HepG2 (cell line): ENCODE measurements around the gene GRHL3. TPM values are rescaled to one million over a fixed set of nuclear protein-coding genes. Genes with fewer than 3 reads are reported as not detected.

ENCODE experiments used
- ATAC-seq: fragments of 200-7000 bp; cut with Tn5 transposase; 3 replicates; pipeline ENCODE4 v1.9.1; 2020; ENCODE audit warnings: mild to moderate bottlenecking, moderate library complexity
- BruUV-seq: library from RNA; stranded (reverse); fragments of 400-500 nt; replicated peaks from 2 replicates; lab custom pipeline; 2021; lab: Mats Ljungman, UMichigan
- CTCF ChIA-PET: fragments of 300-600 bp; formaldehyde crosslinking; extraction: SDS; loops from one replicate; lab custom pipeline; 2021; ENCODE audit warnings: low total read pairs, inconsistent platforms, low intra/inter-chr PET ratio; lab: Yijun Ruan, JAX
- POLR2A ChIA-PET: fragments of 350-600 bp; sonication (Branson Sonifier 250); formaldehyde crosslinking; loops from one replicate; lab custom pipeline; 2020; ENCODE audit warnings: antibody characterized with exemption, inconsistent platforms; lab: Yijun Ruan, JAX
- DNase-seq: peaks from one replicate; pipeline ENCODE4 v3.0.0-alpha.2; 2015; ENCODE audit warnings: low spot score
- FAIRE-seq: peaks from 3 replicates; lab custom pipeline; 2011; peaks lifted over from hg19 to GRCh38; lab: Jason Lieb, UNC
- H2AFZ ChIP-seq: one replicate; pipeline ENCODE4 v1.6.1; 2011; ENCODE audit warnings: low read length, inconsistent platforms
- H3K27ac ChIP-seq: fragments of 300-600 bp; 3 replicates; pipeline ENCODE4 v1.8.0; 2011; ENCODE audit warnings: mixed run types, mild to moderate bottlenecking, mixed read lengths, low read length, inconsistent platforms; ENCODE audit not compliant: insufficient read depth; ENCODE audit errors: extremely low read length
- H3K27me3 ChIP-seq, 2 experiments: fragments of 200-600 bp in 1 of 2; 2 replicates in 1 of 2; 3 replicates in 1 of 2; pipeline versions ENCODE4 v1.6.0 to v1.8.0; 2011; ENCODE audit warnings: low read length in 2 of 2, mild to moderate bottlenecking in 2 of 2, moderate library complexity in 2 of 2, inconsistent platforms in 1 of 2; ENCODE audit not compliant: insufficient read depth in 2 of 2, control insufficient read depth in 1 of 2
- H3K36me3 ChIP-seq, 2 experiments: fragments of 200-600 bp in 1 of 2; replicated peaks in 1 of 2; 2 replicates in 1 of 2; 3 replicates in 1 of 2; pipeline versions ENCODE4 v1.5.1 to v1.8.0; 2011; ENCODE audit warnings: low read length in 2 of 2, inconsistent platforms in 1 of 2; ENCODE audit not compliant: insufficient read depth in 2 of 2, control insufficient read depth in 1 of 2
- H3K4me1 ChIP-seq: 2 replicates; pipeline ENCODE4 v1.5.1; 2012; ENCODE audit warnings: low read length, inconsistent platforms; ENCODE audit not compliant: insufficient read depth
- H3K4me2 ChIP-seq: 2 replicates; pipeline ENCODE4 v1.6.0; 2011; ENCODE audit warnings: low read depth, low read length, inconsistent platforms
- H3K4me3 ChIP-seq, 3 experiments: fragments of 200-600 bp in 1 of 3; sonication (generic), shearing (Covaris generic) in 1 of 3; replicated peaks in 1 of 3; 2 replicates each; pipeline ENCODE4 v1.5.1; 2011 to 2016; ENCODE audit warnings: low read length in 3 of 3, inconsistent platforms in 2 of 3, low read depth in 2 of 3, mild to moderate bottlenecking in 2 of 3, control low read depth in 1 of 3, mixed read lengths in 1 of 3; ENCODE audit not compliant: insufficient read depth in 1 of 3
- H3K79me2 ChIP-seq: one replicate; pipeline ENCODE4 v1.6.1; 2011; ENCODE audit warnings: low read length, inconsistent platforms; ENCODE audit not compliant: insufficient read depth
- H3K9ac ChIP-seq: 2 replicates; pipeline ENCODE4 v1.6.0; 2011; ENCODE audit warnings: mild to moderate bottlenecking, low read depth, low read length, inconsistent platforms; ENCODE audit not compliant: insufficient read depth
- H3K9me3 ChIP-seq: 2 replicates; pipeline ENCODE4 v1.5.1; 2012; ENCODE audit warnings: mild to moderate bottlenecking, low read length
- H4K20me1 ChIP-seq: 2 replicates; pipeline ENCODE4 v1.6.0; 2011; ENCODE audit warnings: inconsistent platforms, mild to moderate bottlenecking, low read length, moderate library complexity; ENCODE audit not compliant: insufficient read depth
- ADNP ChIP-seq: sonication (generic); formaldehyde crosslinking; IDR thresholded peaks from 2 replicates; pipeline ENCODE4 v1.4.0; 2020; ENCODE audit warnings: missing genetic modification reagents
- GATAD2A ChIP-seq: IDR thresholded peaks from 2 replicates; pipeline ENCODE4 v1.6.1; 2016
- ZNF3 ChIP-seq: IDR thresholded peaks from 2 replicates; pipeline ENCODE4 v1.7.0; 2017; ENCODE audit warnings: inconsistent platforms
- ZNF670 ChIP-seq: sonication (generic); formaldehyde crosslinking; IDR thresholded peaks from 2 replicates; pipeline ENCODE4 v1.8.0; 2022; ENCODE audit warnings: mild to moderate bottlenecking, missing genetic modification reagents, borderline replicate concordance
- ZNF83 ChIP-seq: sonication (generic); formaldehyde crosslinking; IDR thresholded peaks from 2 replicates; pipeline ENCODE4 v1.4.0; 2020; ENCODE audit warnings: missing genetic modification reagents, mild to moderate bottlenecking, borderline replicate concordance
- ZNF850 ChIP-seq: sonication (generic); formaldehyde crosslinking; conservative IDR thresholded peaks from 2 replicates; pipeline ENCODE4 v1.9.0; 2021; ENCODE audit warnings: mild to moderate bottlenecking, missing genetic modification reagents
- WGBS: methylation state at CpG from one replicate; pipeline ENCODE4 v1.1.6; 2017; ENCODE audit warnings: low lambda C conversion rate; 5-methylcytosine and 5-hydroxymethylcytosine counted together
- in situ Hi-C: cut with HindIII; loops from 2 replicates; pipeline ENCODE4 v1.10.0; 2017; ENCODE audit warnings: low pct_unique_long_range_greater_than_20kb; ENCODE audit not compliant: extremely low pct_ligation_motif_present
- intact Hi-C: fragments of 100-400 bp; cut with micrococcal nuclease; formaldehyde crosslinking; loops from one replicate; pipeline ENCODE4 v1.10.0; 2022; ENCODE audit not compliant: unreplicated experiment
- polyA plus RNA-seq, 8 experiments: library from polyadenylated mRNA; depleted of rRNA in 3 of 8; stranded (reverse) in 7 of 8; unstranded in 1 of 8; fragments of >200 nt; fragmentation: Illumina TruSeq in 4 of 8; extraction: Trizol in 4 of 8; gene quantifications; 2 replicates each; pipeline versions ENCODE4 v1.2.1 to v1.2.3, GENCODE V29; 2011 to 2016; ENCODE audit warnings: low read depth in 4 of 8, missing spikeins in 1 of 8, mixed read lengths in 1 of 8; ENCODE audit not compliant: insufficient read depth in 1 of 8
- total RNA-seq, 5 experiments: library from RNA; depleted of rRNA; stranded (reverse); fragments of >200 nt; fragmentation: Illumina TruSeq; extraction: Trizol; gene quantifications; 2 replicates each; pipeline ENCODE4 v1.2.3, GENCODE V29; 2016; ENCODE audit warnings: low read depth in 1 of 5
- TF ChIP-seq, protein P1 (sequence below): sonication (generic); formaldehyde crosslinking; IDR thresholded peaks from 2 replicates; pipeline ENCODE4 v1.4.0; 2020; ENCODE audit warnings: low read depth, mild to moderate bottlenecking, missing genetic modification reagents
- TF ChIP-seq, protein P2 (sequence below): sonication (generic); formaldehyde crosslinking; IDR thresholded peaks from 2 replicates; pipeline ENCODE4 v1.8.0; 2022; ENCODE audit warnings: missing genetic modification reagents, mild to moderate bottlenecking, inconsistent platforms, borderline replicate concordance
- TF ChIP-seq, protein P3 (sequence below): sonication (generic); formaldehyde crosslinking; IDR thresholded peaks from 2 replicates; pipeline ENCODE4 v1.5.1; 2020; ENCODE audit warnings: mild to moderate bottlenecking, missing genetic modification reagents, moderate library complexity

The GRHL3 gene
- total and polyA plus RNA-seq, 2 of the 13 experiments (the other 11 are each of a cell fraction or from before 2014, with no cell fraction given), result not detected

DNA sequence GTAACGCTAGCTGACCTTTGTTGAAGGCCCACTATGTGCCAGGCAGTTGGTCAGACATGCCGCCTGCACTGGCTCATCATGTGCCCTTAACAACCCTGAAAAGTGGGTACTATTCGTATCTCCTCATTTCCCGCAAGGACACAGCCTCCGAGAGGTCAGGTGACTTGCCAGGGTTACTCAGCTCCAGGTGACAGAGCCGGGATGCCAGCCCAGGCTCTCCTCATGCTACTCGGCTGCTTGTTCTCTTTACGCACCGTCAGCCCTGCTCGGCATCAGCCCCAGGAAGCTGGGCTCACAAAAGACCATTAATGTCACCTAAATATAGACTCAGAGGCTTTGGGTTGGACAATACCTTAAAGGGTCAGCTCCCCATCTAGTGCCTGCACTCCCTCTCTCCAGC lies 29.0 kb downstream of the GRHL3 start (continued):
- TF ChIP-seq, protein P1, sequence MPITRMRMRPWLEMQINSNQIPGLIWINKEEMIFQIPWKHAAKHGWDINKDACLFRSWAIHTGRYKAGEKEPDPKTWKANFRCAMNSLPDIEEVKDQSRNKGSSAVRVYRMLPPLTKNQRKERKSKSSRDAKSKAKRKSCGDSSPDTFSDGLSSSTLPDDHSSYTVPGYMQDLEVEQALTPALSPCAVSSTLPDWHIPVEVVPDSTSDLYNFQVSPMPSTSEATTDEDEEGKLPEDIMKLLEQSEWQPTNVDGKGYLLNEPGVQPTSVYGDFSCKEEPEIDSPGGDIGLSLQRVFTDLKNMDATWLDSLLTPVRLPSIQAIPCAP (CRISPR knock-in tag), result no peak
- no peak for TF ChIP-seq ZNF83 (CRISPR knock-in tag)
- TF ChIP-seq, protein P2, sequence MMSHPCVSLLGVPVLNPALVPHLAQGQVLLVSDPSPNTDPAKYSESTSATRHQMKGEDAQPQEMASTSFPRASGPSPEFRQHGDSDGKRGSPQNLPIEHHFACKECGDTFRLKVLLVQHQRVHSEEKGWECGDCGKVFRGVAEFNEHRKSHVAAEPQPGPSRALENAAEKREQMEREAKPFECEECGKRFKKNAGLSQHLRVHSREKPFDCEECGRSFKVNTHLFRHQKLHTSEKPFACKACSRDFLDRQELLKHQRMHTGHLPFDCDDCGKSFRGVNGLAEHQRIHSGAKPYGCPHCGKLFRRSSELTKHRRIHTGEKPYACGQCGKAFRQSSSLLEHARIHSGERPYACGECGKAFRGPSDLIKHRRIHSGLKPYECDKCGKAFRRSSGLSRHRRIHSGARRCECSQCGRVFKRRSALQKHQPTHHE (CRISPR knock-in tag), result no peak
- TF ChIP-seq, protein P3, sequence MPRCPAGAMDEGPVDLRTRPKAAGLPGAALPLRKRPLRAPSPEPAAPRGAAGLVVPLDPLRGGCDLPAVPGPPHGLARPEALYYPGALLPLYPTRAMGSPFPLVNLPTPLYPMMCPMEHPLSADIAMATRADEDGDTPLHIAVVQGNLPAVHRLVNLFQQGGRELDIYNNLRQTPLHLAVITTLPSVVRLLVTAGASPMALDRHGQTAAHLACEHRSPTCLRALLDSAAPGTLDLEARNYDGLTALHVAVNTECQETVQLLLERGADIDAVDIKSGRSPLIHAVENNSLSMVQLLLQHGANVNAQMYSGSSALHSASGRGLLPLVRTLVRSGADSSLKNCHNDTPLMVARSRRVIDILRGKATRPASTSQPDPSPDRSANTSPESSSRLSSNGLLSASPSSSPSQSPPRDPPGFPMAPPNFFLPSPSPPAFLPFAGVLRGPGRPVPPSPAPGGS (CRISPR knock-in tag), result no peak

DNA sequence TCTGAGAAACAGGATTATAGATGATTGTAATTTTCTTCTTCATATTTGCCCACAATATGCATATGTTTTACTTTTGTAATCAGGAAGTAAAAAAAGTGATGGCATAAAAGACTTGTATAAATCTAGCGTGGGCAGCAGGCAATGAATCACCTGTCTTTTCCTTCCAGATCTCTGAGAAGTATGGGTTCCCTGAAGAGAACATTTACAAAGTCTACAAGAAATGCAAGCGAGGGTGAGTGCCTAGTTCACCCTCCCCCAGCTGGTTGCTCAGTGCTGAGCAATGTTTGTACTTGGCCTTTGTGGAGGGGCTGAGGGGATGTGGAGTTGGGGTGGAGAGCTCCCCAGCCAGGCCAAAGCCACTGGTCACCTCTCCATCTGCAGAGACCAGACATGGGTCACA lies 30.7 kb downstream of the GRHL3 start:
- H3K79me2 ChIP-seq, result no peaks in the 10 kb centered on the region
- WGBS, result 0% methylated on average over 2 of the region's 2 CpGs
- intact Hi-C loops, result no loop called here
- no peak overlapping the region for H3K9ac ChIP-seq
- CTCF ChIA-PET, result no interaction called here
- TF ChIP-seq ZNF850 (no peak), ZNF3 (CRISPR knock-in tag) (no peak), GATAD2A (CRISPR knock-in tag) (no peak), ADNP (no peak), ZNF670 (CRISPR knock-in tag) (no peak)
- no peak overlapping the region for H2AFZ ChIP-seq
- H3K27ac ChIP-seq, result no peak overlapping the region
- H3K36me3 ChIP-seq, result no peaks in the 10 kb centered on the region
- H3K9me3 ChIP-seq, result no peaks in the 10 kb centered on the region
- no peak overlapping the region for H3K4me3 ChIP-seq
- no peak for DNase-seq
- FAIRE-seq, result no peak
- no peak overlapping the region for H3K4me2 ChIP-seq
- in situ Hi-C loops, result no loop called here
- no peaks in the 10 kb centered on the region for H3K4me1 ChIP-seq
- peaks cover 0 to 32% of the 10 kb centered on the region in 2 experiments; a peak in 3 of 5 replicates for H3K27me3 ChIP-seq
- H4K20me1 ChIP-seq, result no peaks in the 10 kb centered on the region
- BruUV-seq, result no TSS peak
- ATAC-seq, result no peak
- POLR2A ChIA-PET, result no interaction called here
